Measurements from ENCODE around the gene SULT4A1.

DNA sequence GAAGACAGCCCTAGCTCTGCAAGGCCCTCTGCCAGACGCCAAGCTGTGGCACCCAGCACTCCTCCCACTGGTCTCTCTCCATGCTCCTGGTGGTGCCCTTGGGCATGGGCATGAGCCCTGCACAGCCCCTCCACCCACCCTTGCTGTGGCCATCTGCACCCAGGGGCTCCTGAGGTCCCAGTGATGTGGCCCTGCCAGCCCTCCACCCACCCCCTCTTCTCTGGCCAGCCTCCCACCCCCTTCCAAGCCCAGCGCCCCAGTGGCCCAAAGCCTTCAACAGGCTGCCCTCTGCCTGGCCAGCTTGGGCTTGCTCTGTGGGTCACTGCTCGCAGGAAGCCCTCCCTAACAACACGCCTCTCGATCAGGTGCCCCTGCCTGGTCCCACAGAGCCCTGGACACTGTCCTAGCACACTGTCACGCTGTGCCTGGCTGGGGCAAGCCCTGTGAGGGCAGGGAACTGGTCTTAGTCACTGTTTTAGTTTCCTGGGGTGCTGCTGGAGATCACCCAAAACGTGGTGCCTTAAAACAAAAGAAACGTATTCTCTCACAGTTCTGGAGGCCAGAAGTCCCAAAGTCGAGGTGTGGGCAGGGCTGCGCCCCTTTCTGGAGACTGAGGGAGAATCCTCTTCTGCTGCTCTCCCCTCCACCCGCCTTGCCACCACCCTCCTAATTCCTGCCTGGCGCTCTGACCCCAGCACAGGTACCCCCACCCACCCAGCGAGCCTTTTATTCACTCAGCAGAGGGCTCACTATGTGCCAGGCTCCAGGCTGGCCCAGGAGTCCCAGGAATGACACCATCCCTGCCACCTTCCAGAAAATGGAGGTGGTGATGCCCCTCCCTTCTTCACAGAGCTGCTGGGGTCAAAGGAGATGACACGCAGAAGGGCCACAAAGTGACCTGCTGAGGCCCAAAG is 14.7 kb downstream of the SULT4A1 start:
- TF ChIP-seq POLR2A (IDR thresholded peaks at IDR 0.05; ENCODE audit: low read length), result no peak
- TF ChIP-seq GATA1 (IDR thresholded peaks at IDR 0.05; ENCODE audit: low read depth, low read length), result no peak

All from erythroblast (primary cell).